ENCODE data around the gene TES.
A peak's percentile ranks its signal among the peaks of the same experiment; 100 is the strongest.

The TES gene

GRCh38 chr7:116193329-116194087, 16.8 kb upstream of the TES start:
- DNase-seq (ENCODE audit: low spot score): no peak

GRCh38 chr7:116194115-116194514, 16.2 kb upstream of the TES start:
- DNase-seq (ENCODE audit: low spot score): no peak

- no peak for DNase-seq (ENCODE audit: low spot score)
Measured at GRCh38 chr7:116195451-116195850, 14.9 kb upstream of the TES start.

GRCh38 chr7:116196947-116197346, 13.4 kb upstream of the TES start:
- no peak for DNase-seq (ENCODE audit: low spot score)

GRCh38 chr7:116197360-116197759, 13.0 kb upstream of the TES start:
- no peak for DNase-seq (ENCODE audit: low spot score)

- no peak for DNase-seq (ENCODE audit: low spot score)
Measured at GRCh38 chr7:116198748-116199410, 11.5 kb upstream of the TES start.

GRCh38 chr7:116200963-116201362, 9.4 kb upstream of the TES start:
- DNase-seq (ENCODE audit: low spot score): no peak

GRCh38 chr7:116206141-116206540, 4.2 kb upstream of the TES start:
- DNase-seq (ENCODE audit: low spot score): no peak

- DNase-seq (ENCODE audit: low spot score): no peak
Measured at GRCh38 chr7:116208919-116209318, 1.4 kb upstream of the TES start.

- DNase-seq (ENCODE audit: low spot score): no peak
Measured at GRCh38 chr7:116209561-116210070, 723 bp upstream of the TES start.

- peak; percentile 87 for DNase-seq (ENCODE audit: low spot score)
Measured at GRCh38 chr7:116211006-116211912, 920 bp downstream of the TES start.

- DNase-seq (ENCODE audit: low spot score): no peak
Measured at GRCh38 chr7:116211913-116212596, 1.7 kb downstream of the TES start.

- no peak for DNase-seq (ENCODE audit: low spot score)
Measured at GRCh38 chr7:116212869-116213268, 2.5 kb downstream of the TES start.

GRCh38 chr7:116213361-116214130, 3.2 kb downstream of the TES start:
- DNase-seq (ENCODE audit: low spot score): no peak

- no peak for DNase-seq (ENCODE audit: low spot score)
Measured at GRCh38 chr7:116214921-116215320, 4.6 kb downstream of the TES start.

GRCh38 chr7:116215551-116215950, 5.2 kb downstream of the TES start:
- no peak for DNase-seq (ENCODE audit: low spot score)

- no peak for DNase-seq (ENCODE audit: low spot score)
Measured at GRCh38 chr7:116216956-116217571, 6.7 kb downstream of the TES start.

- no peak for DNase-seq (ENCODE audit: low spot score)
Measured at GRCh38 chr7:116218051-116218645, 7.8 kb downstream of the TES start.

- DNase-seq (ENCODE audit: low spot score): no peak
Measured at GRCh38 chr7:116218747-116219146, 8.4 kb downstream of the TES start.

- no peak for DNase-seq (ENCODE audit: low spot score)
Measured at GRCh38 chr7:116219288-116219687, 8.9 kb downstream of the TES start.
